Right ventricle myocardium inferior (tissue), 1 donor: ENCODE results near the gene IDH1. TPM values are rescaled to one million over a fixed set of nuclear protein-coding genes. Genes with fewer than 3 reads are reported as not detected.

Source experiments
- total RNA-seq: library from RNA; stranded (reverse); fragmentation: NEBNext Ultra II Directional; extraction: Animal tissue kit (Norgen Biotek cat#: 25700); gene quantifications from one replicate; pipeline ENCODE4 v1.2.1, GENCODE V29; 2021
- donor health status: DM: no; HTN: yes; CAD: no; lungs with severe emphysema.

Gene IDH1
- total RNA-seq, 1 donor from 2014 or later: 52.4 TPM

Other genes with a start within 250 kb of the IDH1 start
- 13.6 TPM for gene PLEKHM3, start 229.5 kb downstream of the IDH1 start, total RNA-seq
- not detected for gene CRYGD, start 130.5 kb downstream of the IDH1 start, total RNA-seq
- not detected for gene CRYGC, start 125.2 kb downstream of the IDH1 start, total RNA-seq
- gene CRYGB, start 108.9 kb downstream of the IDH1 start, total RNA-seq: not detected
- gene CRYGA, start 91.5 kb downstream of the IDH1 start, total RNA-seq: not detected
- not detected for gene C2orf80, start 65.0 kb downstream of the IDH1 start, total RNA-seq
- 14.8 TPM for gene PIKFYVE, start 11.2 kb upstream of the IDH1 start, total RNA-seq
- not detected for gene PTH2R, start 151.7 kb upstream of the IDH1 start, total RNA-seq